Activated CD4-positive, alpha-beta T cell treated with anti-CD3 and anti-CD28 coated beads, Interleukin-2, amount 50 U/mL, for 16 hours (primary cell): ENCODE results near the gene LNX2.

Experiments used
- DNase-seq: peaks from one replicate; pipeline ENCODE4 v3.0.0-alpha.2; 2020

The LNX2 gene

DNA sequence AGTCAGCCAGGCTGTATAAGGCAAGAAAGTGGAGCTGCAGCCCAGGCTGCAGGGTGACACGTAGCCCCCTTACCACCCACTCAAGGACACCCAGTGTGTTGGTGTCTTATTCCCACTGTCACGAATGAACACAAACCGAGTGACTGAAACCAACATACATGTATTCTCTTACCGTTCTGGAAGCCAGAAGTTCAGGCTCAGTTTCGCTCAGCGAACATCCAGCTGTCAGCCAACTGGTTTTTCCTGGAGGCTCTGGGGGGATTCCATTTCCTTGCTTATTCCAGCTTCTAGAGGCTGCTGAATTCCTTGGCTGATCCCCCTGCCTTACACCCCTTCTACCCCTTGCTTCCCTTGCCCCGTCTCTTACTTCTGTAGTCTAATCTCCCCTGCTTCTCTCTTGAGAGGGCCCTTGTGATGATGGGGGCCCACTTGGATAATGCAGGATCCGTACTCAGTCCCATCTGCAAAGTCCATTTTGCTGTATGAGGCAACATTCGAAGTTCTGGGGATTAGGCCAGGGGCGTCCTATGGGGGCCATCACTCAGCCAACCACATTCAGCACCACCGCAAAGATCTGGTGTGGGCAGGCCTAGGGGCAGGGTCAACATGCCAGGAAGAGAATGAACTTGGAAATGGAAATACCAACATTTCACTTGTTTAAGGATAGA lies 122.6 kb downstream of the LNX2 start:
- no peak for DNase-seq

DNA sequence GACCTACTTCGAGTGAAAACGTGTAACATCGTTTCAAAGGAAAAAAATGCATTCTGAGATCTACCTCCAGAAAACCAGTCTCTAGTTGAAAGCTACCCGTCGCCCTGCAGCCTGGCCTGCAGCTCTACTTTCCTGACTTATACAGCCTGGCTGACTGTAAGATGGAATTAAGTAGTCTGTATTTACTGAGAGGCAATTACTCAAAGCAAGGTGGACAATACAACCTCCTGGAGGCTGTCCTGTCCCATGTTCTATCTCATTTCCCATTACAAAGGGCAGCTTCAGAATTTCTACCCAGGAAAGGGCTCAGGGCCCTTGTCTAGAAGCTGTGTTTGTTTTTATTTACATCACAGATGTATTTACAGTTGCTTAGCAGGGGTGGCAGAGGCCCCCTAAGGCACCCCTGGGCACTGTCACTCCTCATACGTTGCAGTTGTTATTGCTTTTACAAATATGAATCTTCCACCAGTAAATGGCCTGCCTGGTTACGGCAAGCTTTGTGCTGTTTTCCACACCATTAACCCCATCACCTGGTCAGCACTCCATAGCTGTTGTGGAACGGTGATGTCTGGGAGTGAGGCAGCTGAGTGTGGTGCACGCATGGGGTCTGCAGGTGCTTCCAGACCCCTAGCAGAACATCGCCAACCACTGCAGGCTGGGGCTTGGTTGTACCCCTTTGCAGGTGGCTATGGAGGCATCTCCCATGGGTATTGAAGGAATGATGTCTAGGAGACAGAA lies 123.6 kb downstream of the LNX2 start:
- no peak for DNase-seq

DNA sequence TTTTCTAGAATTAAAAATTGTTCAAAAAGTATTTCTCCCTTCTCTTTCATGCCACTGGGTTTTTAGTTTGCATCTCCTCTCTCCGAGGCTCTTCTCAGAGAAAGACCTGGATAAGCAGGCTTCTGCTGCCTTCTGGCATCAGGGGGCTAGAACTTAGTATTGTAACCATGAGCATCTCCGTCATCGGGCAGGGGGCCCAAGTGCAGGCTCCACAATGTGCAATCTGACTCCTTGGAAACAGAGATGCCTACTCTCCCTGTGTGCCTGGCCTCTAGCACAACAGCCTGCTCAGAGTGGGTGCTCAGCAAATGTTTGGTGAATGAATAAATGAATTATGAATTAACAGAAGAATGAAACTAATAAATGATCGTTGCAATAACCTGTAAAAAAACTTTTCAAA lies 124.3 kb downstream of the LNX2 start:
- no peak for DNase-seq
